Kidney capillary endothelial cell (primary cell): ENCODE results near the gene RANBP9.

Experiments used
- DNase-seq: peaks from one replicate; pipeline ENCODE4 v3.0.0-alpha.2; 2018; ENCODE audit warnings: low spot score

Gene RANBP9

GRCh38 chr6:13710552-13711323 is 897 bp downstream of the RANBP9 start:
- DNase-seq, result peak; percentile 25

- peak; percentile 30 for DNase-seq
Observed at GRCh38 chr6:13709689-13710551, 1.7 kb downstream of the RANBP9 start.

- no peak for DNase-seq
Observed at GRCh38 chr6:13708736-13709135, 2.9 kb downstream of the RANBP9 start.

- no peak for DNase-seq
Observed at GRCh38 chr6:13703496-13703895, 8.1 kb downstream of the RANBP9 start.

- DNase-seq, result no peak
Observed at GRCh38 chr6:13702809-13703302, 8.8 kb downstream of the RANBP9 start.

GRCh38 chr6:13700232-13700631 is 11.4 kb downstream of the RANBP9 start:
- no peak for DNase-seq

GRCh38 chr6:13698715-13699114 is 12.9 kb downstream of the RANBP9 start:
- no peak for DNase-seq

GRCh38 chr6:13697857-13698256 is 13.8 kb downstream of the RANBP9 start:
- DNase-seq, result no peak

- no peak for DNase-seq
Observed at GRCh38 chr6:13696226-13696625, 15.4 kb downstream of the RANBP9 start.

- DNase-seq, result no peak
Observed at GRCh38 chr6:13695252-13695651, 16.4 kb downstream of the RANBP9 start.

GRCh38 chr6:13694562-13694961 is 17.1 kb downstream of the RANBP9 start:
- no peak for DNase-seq

GRCh38 chr6:13689511-13690256 is 22.0 kb downstream of the RANBP9 start:
- DNase-seq, result no peak

- DNase-seq, result no peak
Observed at GRCh38 chr6:13688692-13689196, 22.9 kb downstream of the RANBP9 start.

GRCh38 chr6:13687917-13688351 is 23.7 kb downstream of the RANBP9 start:
- no peak for DNase-seq

GRCh38 chr6:13684855-13685254 is 26.8 kb downstream of the RANBP9 start:
- DNase-seq, result no peak

- no peak for DNase-seq
Observed at GRCh38 chr6:13683038-13683437, 28.6 kb downstream of the RANBP9 start.

- no peak for DNase-seq
Observed at GRCh38 chr6:13682346-13682745, 29.3 kb downstream of the RANBP9 start.

- DNase-seq, result no peak
Observed at GRCh38 chr6:13681305-13682061, 30.2 kb downstream of the RANBP9 start.

- no peak for DNase-seq
Observed at GRCh38 chr6:13680448-13680968, 31.1 kb downstream of the RANBP9 start.

- no peak for DNase-seq
Observed at GRCh38 chr6:13679996-13680395, 31.6 kb downstream of the RANBP9 start.
